ENCODE measurements around the gene MT1G.

MT1G gene

GRCh38 chr16:56662357-56663354 lies 5.2 kb downstream of the MT1G start:
- DNase-seq = peak; percentile 62

GRCh38 chr16:56658327-56658875 lies 9.5 kb downstream of the MT1G start:
- no peak for DNase-seq

- DNase-seq = peak; percentile 76
Measured at GRCh38 chr16:56657555-56658326, 10.1 kb downstream of the MT1G start, which contains the start of gene MT1F. TSS of gene MT1F (plus strand) at chr16:56657959. CDS start at chr16:56658059, 100 bp downstream.

- no peak for DNase-seq
Measured at GRCh38 chr16:56653218-56653617, 14.6 kb downstream of the MT1G start.

- DNase-seq = no peak
Measured at GRCh38 chr16:56652600-56652999, 15.3 kb downstream of the MT1G start.

- no peak for DNase-seq
Measured at GRCh38 chr16:56651586-56651985, 16.3 kb downstream of the MT1G start, which contains the start of gene MT1B. TSS of gene MT1B (plus strand) at chr16:56651886. CDS start at chr16:56651954, 68 bp downstream.

- no peak for DNase-seq
Measured at GRCh38 chr16:56649820-56650219, 18.0 kb downstream of the MT1G start.

- no peak for DNase-seq
Measured at GRCh38 chr16:56649271-56649670, 18.6 kb downstream of the MT1G start.

- DNase-seq = no peak
Measured at GRCh38 chr16:56647641-56648431, 20.0 kb downstream of the MT1G start.

GRCh38 chr16:56645838-56646237 lies 22.0 kb downstream of the MT1G start:
- DNase-seq = no peak

- no peak for DNase-seq
Measured at GRCh38 chr16:56645311-56645710, 22.6 kb downstream of the MT1G start.

- DNase-seq = no peak
Measured at GRCh38 chr16:56643833-56644232, 24.0 kb downstream of the MT1G start.

GRCh38 chr16:56643080-56643778 lies 24.6 kb downstream of the MT1G start:
- DNase-seq = peak; percentile 85

- no peak for DNase-seq
Measured at GRCh38 chr16:56641166-56641565, 26.7 kb downstream of the MT1G start.

GRCh38 chr16:56640076-56640475 lies 27.8 kb downstream of the MT1G start:
- DNase-seq = no peak

- no peak for DNase-seq
Measured at GRCh38 chr16:56639045-56639444, 28.8 kb downstream of the MT1G start.

- DNase-seq = no peak
Measured at GRCh38 chr16:56637814-56638750, 29.8 kb downstream of the MT1G start, which contains the start of gene MT1A. TSS of gene MT1A (plus strand) at chr16:56638666. CDS start at chr16:56638739, 73 bp downstream.

- DNase-seq = no peak
Measured at GRCh38 chr16:56636616-56637413, 31.1 kb downstream of the MT1G start.

GRCh38 chr16:56635441-56635967 lies 32.4 kb downstream of the MT1G start:
- DNase-seq = no peak
